Right lung (tissue), 5 donors: ENCODE results near the gene B3GALT6. TPM values are rescaled to one million over a fixed set of nuclear protein-coding genes. Genes with fewer than 3 reads are reported as not detected.
"Not testable (repeated sequence)": the region's sequence is repeated elsewhere in the genome, so short reads cannot be mapped to it uniquely, and the experiment has no call there.

Experiments
- DNase-seq, 2 donors: peaks; one replicate each; pipeline ENCODE4 v3.0.0-alpha.2; 2013
- polyA plus RNA-seq, 5 donors: library from polyadenylated mRNA; unstranded; fragments of 120-200 nt; gene quantifications; one replicate each; pipeline versions ENCODE4 v1.2.1 to v1.2.3, GENCODE V29; 2013; ENCODE audit warnings: inconsistent platforms in 1 of 5, low replicate concordance in 1 of 5; ENCODE audit not compliant: insufficient read length in 5 of 5, insufficient read depth in 1 of 5

B3GALT6 gene
- polyA plus RNA-seq, 5 donors, result 13.1 to 25.0 (median 14.8) TPM

- DNase-seq, result no peak
These were observed 9.7 kb downstream of the B3GALT6 start for GRCh38 chr1:1241588-1242219.

- no peak for DNase-seq
These were observed 10.6 kb downstream of the B3GALT6 start for GRCh38 chr1:1242461-1243265.

DNA sequence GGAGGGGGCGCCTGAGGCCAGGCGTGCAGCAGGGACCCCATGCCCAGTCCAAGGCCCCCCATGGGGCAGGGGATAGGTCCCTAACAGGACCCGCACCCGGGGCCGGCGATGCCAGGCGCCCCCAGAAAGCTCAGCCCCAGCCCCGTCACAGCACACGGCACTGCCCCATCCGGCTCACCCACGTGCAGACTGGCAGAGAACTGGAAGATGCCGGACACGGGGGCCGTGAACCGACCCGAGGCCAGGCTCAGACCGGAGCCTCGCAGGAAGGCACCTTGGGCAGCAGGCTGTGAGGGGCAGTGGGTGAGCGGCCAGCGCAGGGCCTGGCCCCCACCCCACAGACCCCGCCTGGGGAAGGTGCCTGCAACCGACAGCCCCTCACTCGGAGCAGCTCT lies 11.2 kb downstream of the B3GALT6 start:
- no peak for DNase-seq

- DNase-seq, result no peak
These were observed 11.8 kb downstream of the B3GALT6 start for GRCh38 chr1:1243807-1244191.

DNA sequence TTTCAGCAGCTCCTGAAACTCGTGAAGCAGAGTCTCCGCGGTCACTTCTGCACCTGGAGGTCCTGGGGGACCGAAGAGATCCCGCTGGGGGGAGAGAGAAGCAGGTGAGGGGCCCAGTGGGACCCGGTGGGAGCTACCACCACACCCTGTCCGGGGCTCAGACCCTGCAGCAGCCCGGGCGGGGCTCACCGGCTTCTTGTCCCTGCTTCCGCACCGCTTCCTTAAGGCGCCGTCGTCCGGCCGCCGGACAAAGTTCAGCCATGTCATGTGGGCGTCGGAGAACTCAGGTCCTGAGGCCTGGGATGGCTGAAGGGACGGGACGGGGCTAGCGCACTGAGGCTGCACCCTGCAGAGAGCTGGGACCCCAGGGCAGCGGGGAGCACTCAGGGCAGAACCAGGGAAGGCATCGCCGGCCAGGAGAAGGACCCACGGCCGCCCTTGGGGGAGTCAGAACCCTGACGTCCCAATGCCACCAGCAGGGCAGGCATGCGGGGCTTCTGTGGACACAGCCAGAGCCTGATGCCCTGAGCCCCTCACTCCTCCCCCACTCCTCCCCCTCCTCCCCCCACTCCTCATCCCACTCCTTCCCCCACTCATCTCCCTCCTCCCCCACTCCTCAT lies 12.3 kb downstream of the B3GALT6 start:
- DNase-seq, result no peak

- DNase-seq, result no peak
These were observed 13.3 kb downstream of the B3GALT6 start for GRCh38 chr1:1245178-1245816.

DNA sequence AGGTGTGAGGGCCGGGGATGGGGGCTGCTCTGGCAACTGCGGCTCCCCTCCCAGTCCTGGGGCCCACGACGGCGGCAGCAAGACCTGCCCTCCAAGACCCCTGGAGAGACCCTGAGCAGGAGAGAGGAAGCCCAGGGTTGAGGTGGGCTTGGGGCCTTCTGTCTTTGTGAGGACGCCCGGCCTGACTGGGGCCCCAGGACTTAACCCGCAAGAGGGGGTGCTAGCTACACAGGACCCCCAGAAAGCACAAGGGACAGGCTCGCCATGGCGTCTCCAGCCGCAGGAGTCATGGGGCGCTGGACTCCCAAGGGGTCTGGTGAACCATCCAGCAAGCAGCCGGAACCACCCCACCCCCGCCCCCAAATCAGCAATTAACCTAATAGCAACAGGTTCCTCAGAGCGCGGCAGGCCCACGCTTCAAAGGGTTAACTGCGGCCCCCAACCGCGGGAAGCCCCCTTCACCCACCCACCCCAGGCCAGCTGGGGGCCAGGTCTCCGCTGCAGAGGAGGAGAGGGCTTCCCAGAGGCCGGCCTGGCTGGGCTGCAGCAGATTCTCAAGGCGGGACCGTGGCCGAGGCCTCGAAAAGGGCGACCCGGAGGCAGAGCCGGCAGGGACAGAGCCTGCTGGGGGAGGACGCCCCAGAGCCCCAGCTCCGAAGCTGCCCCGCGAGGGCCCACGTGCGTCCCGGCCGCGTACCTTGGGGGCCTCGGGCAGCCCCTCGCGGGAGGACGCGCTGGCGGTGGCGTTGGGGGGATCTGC lies 14.0 kb downstream of the B3GALT6 start:
- no peak for DNase-seq

DNA sequence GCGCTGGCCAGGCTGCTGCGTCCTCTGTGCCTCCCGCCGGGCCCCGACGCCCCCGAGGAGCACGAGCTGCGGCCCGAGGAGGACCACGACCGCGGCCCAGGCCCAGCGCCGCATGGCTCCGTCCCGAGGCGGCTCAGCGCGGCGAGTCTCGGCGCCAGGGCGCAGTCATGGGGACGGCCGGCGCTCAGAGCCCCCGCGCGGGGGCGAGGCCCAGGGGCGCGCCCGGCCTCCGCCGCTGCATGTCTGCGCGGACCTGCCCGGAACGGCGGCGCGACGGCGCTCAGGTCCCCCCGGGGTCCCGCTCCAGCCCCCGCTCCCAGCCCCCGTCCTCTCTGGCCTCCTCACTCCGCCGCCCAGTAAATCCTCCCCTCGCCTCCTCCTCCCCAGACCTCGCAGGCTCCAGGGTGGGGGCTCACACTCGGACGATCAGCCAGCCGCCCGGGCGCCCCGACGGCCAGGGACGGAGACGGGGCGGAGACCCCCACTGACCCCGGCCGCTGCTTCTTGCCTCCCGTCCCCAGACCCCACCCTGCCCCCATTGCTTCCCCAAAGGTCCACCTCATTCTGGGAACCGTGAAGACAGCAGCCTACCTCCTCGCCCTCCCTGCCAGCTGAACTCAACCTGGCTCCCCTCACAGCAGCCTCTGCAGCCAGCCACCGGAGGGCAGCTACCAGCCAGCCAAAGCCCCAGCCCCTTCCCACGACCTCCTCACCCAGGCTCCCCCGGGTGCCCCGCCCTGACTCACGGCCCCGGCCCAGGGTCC lies 14.7 kb downstream of the B3GALT6 start, which contains the start of gene C1QTNF12:
C1QTNF12 (minus strand) TSS at position 146 of the 764 bp plus-strand sequence; CDS start at position 114, 32 bp downstream.
- DNase-seq, result no peak

DNA sequence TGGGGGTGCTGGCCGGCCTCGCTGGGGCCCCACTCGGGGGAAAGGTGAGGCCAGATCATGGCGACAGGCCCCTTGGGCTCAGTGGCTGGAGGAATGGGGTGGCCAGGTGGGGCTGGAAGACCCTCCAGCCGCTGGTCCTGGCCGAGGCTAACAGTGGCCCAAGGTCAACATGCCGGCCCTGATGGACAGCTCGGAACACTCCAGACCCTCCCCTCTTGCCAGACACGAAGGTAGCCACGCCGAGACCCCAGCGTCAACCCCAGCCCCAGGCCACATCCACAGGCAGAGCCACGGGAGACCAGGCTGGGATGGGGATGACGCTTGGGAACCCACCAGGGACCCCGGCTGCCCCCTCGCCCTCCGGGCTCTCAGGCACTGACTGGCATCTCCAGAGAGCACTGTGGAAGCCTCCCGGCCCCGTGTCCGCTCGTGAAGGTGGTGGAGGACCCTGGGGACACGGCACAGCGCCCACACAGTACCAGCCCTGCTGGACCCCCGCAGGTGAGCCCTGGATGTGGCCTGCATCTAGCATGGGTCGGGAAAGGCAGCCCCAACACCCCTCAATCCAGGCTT lies 15.4 kb downstream of the B3GALT6 start:
- no peak for DNase-seq

- DNase-seq, result not testable (repeated sequence)
These were observed 16.2 kb downstream of the B3GALT6 start for GRCh38 chr1:1248009-1248913.

DNA sequence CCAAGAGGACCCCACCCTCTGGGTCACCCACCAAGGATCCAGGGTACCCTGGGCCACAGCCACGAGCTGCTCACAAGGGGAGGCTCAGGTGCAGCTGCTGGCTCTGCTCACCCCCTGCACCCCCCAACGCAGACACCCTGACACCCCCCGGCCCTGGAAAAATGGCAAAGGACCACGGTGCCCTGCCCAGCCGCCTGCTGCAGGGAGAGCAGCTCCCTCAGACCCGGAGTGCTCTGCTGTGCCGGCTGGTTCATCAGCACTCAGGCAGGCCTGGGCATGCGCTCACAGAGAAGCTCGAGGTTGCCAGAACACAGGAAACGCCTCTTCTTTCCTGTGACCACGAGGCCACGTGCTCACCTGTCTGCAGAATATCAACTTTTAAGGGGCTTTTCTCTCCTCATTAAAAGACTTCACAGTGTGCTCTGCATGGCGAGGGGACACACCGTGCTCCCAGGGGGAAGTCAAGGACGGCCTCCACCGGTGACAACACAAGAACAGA lies 18.8 kb downstream of the B3GALT6 start:
- DNase-seq, result no peak

- DNase-seq, result no peak
These were observed 21.3 kb downstream of the B3GALT6 start for GRCh38 chr1:1253314-1253713.

DNA sequence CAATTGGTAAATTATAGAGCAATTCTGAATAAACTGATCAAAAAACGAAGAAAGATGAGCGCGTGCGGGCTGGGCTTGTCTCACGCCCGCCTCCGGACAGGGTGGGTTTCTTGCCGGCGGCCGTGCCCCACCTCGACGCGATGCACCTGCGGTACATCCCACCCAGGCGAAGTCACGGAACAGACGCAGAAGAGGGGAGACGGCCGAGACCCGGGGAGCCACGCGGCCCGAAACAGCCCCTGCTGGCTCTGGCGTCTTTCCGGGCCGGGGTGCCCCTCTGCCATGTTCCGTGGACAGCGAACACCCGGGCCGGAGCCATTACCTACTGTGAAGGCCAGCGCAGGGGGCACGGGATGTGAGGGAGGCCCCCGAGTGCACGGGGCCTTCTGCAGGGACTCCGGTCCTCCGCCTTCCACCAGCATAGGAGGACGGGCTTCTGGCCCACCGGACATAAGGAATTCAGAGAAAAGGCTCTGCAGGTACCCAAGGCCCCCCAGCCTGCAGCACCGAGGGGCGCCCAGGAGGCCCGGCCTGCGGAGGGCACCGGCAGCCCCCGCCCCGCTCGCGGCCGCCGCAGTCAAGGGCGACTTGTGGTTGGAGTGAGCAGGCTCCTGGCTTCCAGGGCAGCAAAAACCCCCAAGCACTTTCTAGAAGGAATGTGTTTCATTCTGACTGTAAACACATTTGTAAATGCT lies 22.1 kb downstream of the B3GALT6 start:
- no peak for DNase-seq

DNA sequence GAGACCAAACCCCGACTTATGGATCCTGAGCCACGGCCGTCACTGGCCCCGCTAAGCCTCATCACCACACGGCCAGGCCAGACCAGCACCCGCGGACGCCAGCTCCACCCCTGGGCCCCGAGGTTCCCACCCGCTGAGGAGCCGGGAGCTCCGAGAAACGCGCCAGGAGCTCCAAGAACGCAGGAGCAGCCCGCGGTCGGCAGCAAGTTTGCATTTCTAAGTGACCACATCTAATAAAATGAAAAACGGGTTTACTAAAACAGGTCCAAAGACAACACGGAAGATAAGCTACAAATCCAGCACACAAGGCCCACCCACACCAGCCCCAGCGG lies 22.6 kb downstream of the B3GALT6 start:
- no peak for DNase-seq

GRCh38 chr1:1255078-1255477 lies 23.0 kb downstream of the B3GALT6 start:
- DNase-seq, result no peak

DNA sequence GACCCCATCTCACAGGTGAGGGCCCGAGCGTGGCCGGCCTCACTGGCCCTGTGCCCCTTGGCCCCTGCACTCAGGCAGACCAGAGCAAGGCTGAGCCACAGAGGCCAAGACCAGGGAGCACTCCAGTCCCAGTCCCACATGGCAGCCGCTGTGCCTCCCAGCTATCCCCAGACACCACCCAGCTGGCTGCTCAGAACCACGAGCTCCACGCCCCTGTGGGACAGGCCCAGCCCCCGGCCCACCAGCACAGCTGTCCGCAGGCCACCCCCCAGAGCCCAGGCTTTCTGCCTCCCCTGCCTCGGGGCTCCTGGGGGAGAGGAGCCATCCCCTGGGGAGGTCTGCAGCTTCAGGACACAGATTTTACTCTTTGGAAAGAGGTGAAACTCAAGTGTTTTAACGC lies 23.6 kb downstream of the B3GALT6 start:
- no peak for DNase-seq

- no peak for DNase-seq
These were observed 25.2 kb downstream of the B3GALT6 start for GRCh38 chr1:1256956-1257871.

DNA sequence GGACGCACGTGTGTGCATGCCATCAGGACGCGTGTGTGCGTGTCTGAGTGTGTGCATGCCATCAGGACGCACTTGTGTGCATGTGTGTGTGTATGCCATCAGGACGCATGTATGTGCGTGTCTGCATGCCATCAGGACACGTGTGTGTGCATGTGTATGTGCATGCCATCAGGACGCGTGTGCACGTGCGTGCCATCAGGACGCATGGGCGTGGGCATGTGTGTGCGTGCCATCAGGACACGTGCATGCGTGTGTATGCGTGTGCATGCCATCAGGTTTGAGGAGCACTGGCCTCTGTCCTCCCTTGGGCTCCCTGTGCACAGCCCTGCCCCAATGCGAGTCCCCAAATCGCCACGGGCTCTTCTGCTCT lies 27.1 kb downstream of the B3GALT6 start:
- DNase-seq, result no peak
